HG03066 (cell line): Measurements from ENCODE around the gene CALD1.

Experiments
- ATAC-seq: cut with Tn5 transposase; IDR thresholded peaks from one replicate; pipeline ENCODE4 v1.9.1; 2021; ENCODE audit warnings: low read depth; ENCODE audit not compliant: unreplicated experiment

Gene CALD1

DNA sequence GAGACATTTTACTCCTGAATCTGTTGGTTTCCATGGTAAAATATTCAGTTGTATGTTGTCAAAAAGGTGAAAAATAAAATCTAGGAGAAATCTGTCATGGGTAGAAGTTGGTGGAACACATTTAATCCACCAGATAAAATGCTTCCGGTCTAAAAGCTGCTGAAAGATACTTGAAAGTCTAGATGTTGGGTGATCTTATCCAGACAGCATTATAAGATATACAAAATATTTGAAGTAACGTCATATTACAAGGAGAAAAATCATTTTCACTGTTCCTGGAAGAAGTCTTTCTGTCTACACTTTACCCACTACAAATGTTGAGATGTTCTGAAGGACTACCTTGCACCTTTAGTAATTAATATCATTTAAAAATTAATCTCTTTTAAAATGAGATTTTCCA, 40.9 kb downstream of the CALD1 start:
- no peak for ATAC-seq

GRCh38 chr7:134820778-134821177, 41.3 kb downstream of the CALD1 start:
- ATAC-seq, result no peak

GRCh38 chr7:134823400-134823799, 44.0 kb downstream of the CALD1 start:
- ATAC-seq, result no peak

- ATAC-seq, result no peak
These were observed 46.2 kb downstream of the CALD1 start for GRCh38 chr7:134825666-134826065.

GRCh38 chr7:134826105-134826504, 46.7 kb downstream of the CALD1 start:
- no peak for ATAC-seq

DNA sequence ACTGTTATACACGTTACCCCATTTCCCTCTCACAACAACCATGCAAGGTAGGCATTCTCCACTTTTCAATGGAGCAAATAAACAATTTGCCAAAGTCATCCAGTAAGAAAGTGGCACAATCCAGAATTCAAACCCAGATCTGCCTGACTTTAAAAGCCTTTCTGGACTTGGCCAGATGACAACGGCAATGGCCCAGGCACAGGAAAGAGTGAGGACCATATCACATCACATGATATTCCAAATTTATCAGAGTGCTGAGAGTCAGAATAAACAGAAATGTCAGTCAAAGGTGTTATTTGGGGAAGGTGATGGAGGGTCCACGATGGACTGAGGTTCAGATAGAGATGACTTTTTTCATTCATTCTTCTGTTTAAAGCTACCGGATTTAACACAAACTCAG, 48.0 kb downstream of the CALD1 start:
- ATAC-seq, result no peak

DNA sequence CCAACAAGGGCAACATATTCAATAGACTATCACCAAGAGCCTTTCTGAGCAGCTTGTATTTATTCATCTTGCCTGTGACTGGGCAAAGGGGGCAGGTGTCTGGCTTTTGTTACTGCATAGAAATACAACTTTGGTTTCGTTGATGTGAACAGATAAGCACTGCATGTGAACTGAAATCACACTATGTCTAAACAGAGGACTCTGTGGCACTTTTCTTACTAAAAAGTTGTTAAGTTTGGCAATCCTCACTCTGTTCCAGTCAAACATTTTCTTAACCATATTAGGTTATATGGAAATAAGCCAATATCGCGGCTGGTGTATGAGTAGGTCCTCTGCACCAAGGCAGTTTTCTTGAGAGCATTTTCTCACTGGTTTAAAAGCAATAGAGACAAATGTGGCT, 48.5 kb downstream of the CALD1 start:
- ATAC-seq, result no peak

DNA sequence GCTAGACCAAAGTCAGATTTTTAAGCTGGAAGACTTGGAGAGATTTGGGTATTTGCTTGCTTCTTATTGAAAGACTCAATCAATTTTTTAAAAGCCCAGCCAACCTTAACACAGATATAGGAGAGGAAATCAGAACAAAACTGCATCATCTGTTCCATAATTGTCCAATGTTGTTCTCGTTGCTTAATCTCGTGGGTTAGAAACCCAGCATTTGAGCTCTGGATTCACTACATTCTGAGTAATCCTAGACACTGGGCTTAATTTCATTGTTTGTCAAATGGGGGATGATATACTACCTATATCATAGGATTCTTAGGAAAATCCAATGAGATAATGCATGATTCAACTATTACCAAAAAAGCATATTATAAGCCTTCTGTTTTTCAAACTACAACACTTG, 48.9 kb downstream of the CALD1 start:
- ATAC-seq, result no peak

DNA sequence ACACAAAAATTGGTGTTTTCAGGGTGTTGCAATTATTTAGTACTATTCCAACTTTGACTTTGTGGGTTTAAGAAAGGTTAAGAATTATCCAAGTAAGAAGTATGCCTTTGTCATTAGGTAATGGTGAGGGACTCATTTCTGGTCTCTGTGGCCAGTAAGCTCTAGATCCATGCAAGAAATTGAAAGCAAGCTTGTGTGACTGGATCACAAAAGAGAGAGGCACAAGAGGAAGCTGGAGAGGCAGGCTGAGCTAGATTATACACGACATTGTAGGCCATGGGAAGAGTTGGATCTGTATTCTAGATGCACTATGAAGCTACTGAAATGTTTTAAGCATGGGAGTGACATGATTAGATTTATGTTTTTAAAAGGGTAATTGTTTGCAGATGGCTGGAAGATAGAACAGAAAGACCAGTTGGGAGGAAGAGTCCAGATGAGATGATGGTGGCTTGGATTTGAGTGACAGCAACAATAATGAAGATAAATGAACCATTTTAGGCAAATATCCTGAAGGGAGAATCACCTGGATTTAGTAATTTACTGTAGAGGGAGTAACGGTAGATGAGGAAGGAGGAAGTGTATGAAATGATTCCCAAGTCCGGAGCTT, 50.0 kb downstream of the CALD1 start:
- no peak for ATAC-seq

DNA sequence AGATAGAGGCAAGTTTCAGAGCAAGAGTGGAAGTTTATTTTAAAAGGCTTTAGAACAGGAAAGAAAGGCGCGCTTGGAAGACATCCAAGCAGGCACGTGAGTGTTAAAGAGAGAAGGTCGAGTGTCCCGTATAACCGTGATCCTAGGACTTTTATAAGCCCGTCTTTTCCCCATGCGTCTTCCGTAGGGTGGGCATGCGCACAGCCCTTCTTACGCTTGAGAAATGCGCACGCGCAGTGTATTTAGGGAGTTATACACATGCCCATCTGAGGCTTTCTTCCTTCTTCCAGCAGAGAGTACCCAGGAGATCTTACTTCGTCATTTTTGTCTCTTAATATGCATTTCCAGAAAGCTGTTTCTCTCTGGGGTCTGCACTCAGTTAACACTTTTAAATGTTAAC, 52.4 kb downstream of the CALD1 start:
- no peak for ATAC-seq

GRCh38 chr7:134832367-134832766, 52.9 kb downstream of the CALD1 start:
- no peak for ATAC-seq

GRCh38 chr7:134834689-134835462, 55.4 kb downstream of the CALD1 start:
- ATAC-seq, result no peak

- ATAC-seq, result no peak
These were observed 56.0 kb downstream of the CALD1 start for GRCh38 chr7:134835463-134835823.

- ATAC-seq, result no peak
These were observed 57.0 kb downstream of the CALD1 start for GRCh38 chr7:134836447-134836846.

DNA sequence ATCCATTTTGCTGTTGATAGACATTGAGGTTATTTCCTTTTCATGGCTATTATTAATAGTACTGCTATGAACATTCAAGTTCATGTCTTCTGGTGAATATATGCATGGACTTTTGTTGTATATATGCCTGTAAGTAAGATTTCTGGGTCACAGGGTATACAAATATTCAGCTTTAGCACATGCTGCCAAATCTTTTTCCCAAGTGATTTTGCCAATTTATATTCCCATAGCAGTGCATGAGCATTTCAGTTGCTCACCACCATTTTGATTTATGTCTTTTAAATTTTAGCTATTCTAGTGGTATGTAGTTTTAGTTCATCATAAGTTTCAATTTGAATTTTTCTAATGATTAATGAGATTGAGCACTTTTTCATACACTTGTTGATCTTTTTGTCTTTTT, 59.9 kb downstream of the CALD1 start:
- ATAC-seq, result no peak

GRCh38 chr7:134842062-134842461, 62.6 kb downstream of the CALD1 start:
- ATAC-seq, result no peak

- ATAC-seq, result no peak
These were observed 63.5 kb downstream of the CALD1 start for GRCh38 chr7:134842886-134843430.

GRCh38 chr7:134844200-134844599, 64.8 kb downstream of the CALD1 start:
- no peak for ATAC-seq

GRCh38 chr7:134845461-134845860, 66.0 kb downstream of the CALD1 start:
- ATAC-seq, result no peak

DNA sequence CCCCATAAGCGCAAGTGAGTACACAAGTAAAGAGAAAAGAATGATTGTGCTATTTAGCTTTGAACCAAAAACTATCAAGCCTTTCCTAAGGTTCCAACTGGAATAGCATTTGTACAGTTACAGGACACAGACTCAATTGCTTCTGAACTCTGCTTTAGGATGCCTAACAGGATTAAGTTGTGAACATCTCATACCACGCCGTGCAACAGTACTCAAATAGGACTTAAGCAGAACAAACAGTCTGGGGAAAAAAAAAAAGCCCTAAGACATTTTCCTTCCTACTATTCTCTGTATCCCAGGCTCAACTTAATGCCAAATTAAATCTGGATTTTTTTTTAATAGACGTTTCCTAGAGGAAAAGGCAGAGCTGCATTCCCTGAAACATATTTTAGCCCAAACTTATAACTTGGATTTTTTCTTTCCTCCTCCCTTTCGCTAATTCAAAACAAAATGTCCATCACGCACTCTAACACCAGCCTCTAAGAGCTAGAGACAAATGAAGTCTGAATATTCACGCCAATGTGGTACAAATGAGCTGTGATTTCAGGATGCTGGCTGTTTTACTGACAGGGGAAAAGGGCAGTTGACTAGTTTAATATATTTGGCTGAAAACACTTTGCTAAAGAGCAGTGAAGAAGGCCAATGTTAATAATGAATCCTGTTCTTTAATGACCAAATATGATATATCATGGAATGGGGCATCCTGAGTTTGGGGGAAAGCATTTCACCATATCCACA, 68.6 kb downstream of the CALD1 start:
- no peak for ATAC-seq

GRCh38 chr7:134850066-134850465, 70.6 kb downstream of the CALD1 start:
- ATAC-seq, result no peak

DNA sequence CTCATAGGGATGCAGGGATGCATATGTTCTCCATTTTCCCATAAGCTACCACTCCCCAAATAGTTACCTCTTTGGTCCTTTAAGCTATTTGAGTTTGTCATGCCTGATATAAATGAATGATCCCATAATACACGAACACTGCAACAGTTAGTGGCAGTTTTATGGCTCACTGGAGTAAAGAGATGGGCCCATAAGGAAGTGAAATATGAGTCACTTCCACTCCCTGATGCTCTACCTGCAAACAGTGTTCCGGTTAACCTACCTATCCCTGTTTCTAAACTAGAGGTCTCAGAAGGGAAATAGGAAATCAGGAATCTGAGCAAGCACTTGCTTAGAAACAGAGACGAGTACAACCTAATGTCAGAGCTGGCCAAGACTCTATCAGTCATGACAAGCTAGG, 71.7 kb downstream of the CALD1 start:
- no peak for ATAC-seq
